ENCODE data around the gene PLIN1. TPM values are rescaled to one million over a fixed set of nuclear protein-coding genes. Genes with fewer than 3 reads are reported as not detected.
"Not testable (repeated sequence)": the region's sequence is repeated elsewhere in the genome, so short reads cannot be mapped to it uniquely, and the experiment has no call there.

The PLIN1 gene
- total RNA-seq, 3 donors from 2014 or later: 0.77 to 8.1 (median 5.2) TPM

GRCh38 chr15:89690276-89691218, 11.4 kb upstream of the PLIN1 start, which contains the start of the genes PEX11A and WDR93:
TSS of gene PEX11A (minus strand) at chr15:89690754. CDS start at chr15:89690632, 122 bp downstream.
TSS of gene WDR93 (plus strand) at chr15:89690811. CDS start at chr15:89701747, 10,936 bp downstream.
- H3K36me3 ChIP-seq (ENCODE audit: low read depth): no peaks in the 10 kb centered on the region

GRCh38 chr15:89689930-89690275, 10.7 kb upstream of the PLIN1 start:
- H3K9me3 ChIP-seq; intact Hi-C loops (cut with DNase I, micrococcal nuclease); H3K36me3 ChIP-seq (ENCODE audit: low read depth); DNase-seq: not testable (repeated sequence)
- Histone ChIP-seq H3K4me3 (peak overlapping the region; percentile 50), H3K4me1 (ENCODE audit: low read depth) (peaks cover 13% of the 10 kb centered on the region)
- peak; percentile 6 for ATAC-seq

More at GRCh38 chr15:89690276-89691218, 11.4 kb upstream of the PLIN1 start, which contains the start of the genes PEX11A and WDR93:
- intact Hi-C loops (cut with DNase I, micrococcal nuclease): no loop called here
- no peaks in the 10 kb centered on the region for H3K9me3 ChIP-seq
- ATAC-seq (peak; percentile 98), DNase-seq (peak; percentile 92 to 95 (median 92))
- no peak for TF ChIP-seq CTCF (IDR thresholded peaks at IDR 0.05)
- H3K4me3 ChIP-seq: peak within 1 kb of the TSS; percentile 50
- H3K4me1 ChIP-seq (ENCODE audit: low read depth): peaks cover 13% of the 10 kb centered on the region

GRCh38 chr15:89686522-89686921, 7.4 kb upstream of the PLIN1 start:
- H3K9me3 ChIP-seq: no peaks in the 10 kb centered on the region
- peaks cover 17% of the 10 kb centered on the region for H3K4me1 ChIP-seq (ENCODE audit: low read depth)
- TF ChIP-seq CTCF (IDR thresholded peaks at IDR 0.05): no peak
- intact Hi-C loops (cut with DNase I, micrococcal nuclease): no loop called here
- no peaks in the 10 kb centered on the region for H3K36me3 ChIP-seq (ENCODE audit: low read depth)
- no peak for ATAC-seq
- DNase-seq: no peak
- no peak overlapping the region for H3K4me3 ChIP-seq

- no peak for TF ChIP-seq CTCF (IDR thresholded peaks at IDR 0.05)
- intact Hi-C loops (cut with DNase I, micrococcal nuclease): no loop called here
- Histone ChIP-seq H3K36me3 (ENCODE audit: low read depth) (no peaks in the 10 kb centered on the region), H3K4me1 (ENCODE audit: low read depth) (peaks cover 22% of the 10 kb centered on the region), H3K4me3 (no peak overlapping the region), H3K9me3 (no peaks in the 10 kb centered on the region)
- no peak for DNase-seq
- no peak for ATAC-seq
Observed at GRCh38 chr15:89685995-89686394, 6.8 kb upstream of the PLIN1 start.

- intact Hi-C loops (cut with DNase I, micrococcal nuclease): no loop called here
- Histone ChIP-seq H3K36me3 (ENCODE audit: low read depth) (no peaks in the 10 kb centered on the region), H3K4me1 (ENCODE audit: low read depth) (peaks cover 22% of the 10 kb centered on the region), H3K4me3 (no peak overlapping the region), H3K9me3 (no peaks in the 10 kb centered on the region)
- TF ChIP-seq CTCF (IDR thresholded peaks at IDR 0.05): no peak
- DNase-seq: no peak
- no peak for ATAC-seq
Observed at GRCh38 chr15:89681146-89681545, 2.0 kb upstream of the PLIN1 start.

GRCh38 chr15:89680282-89680873, 1.2 kb upstream of the PLIN1 start:
- DNase-seq (peak in 2 of 3 donors; percentile 59 to 85), ATAC-seq (peak; percentile 96)
- no peaks in the 10 kb centered on the region for H3K9me3 ChIP-seq
- intact Hi-C loops (cut with DNase I, micrococcal nuclease): no loop called here
- H3K36me3 ChIP-seq (ENCODE audit: low read depth): no peaks in the 10 kb centered on the region
- no peak overlapping the region for H3K4me3 ChIP-seq
- no peak for TF ChIP-seq CTCF (IDR thresholded peaks at IDR 0.05)
- peaks cover 22% of the 10 kb centered on the region for H3K4me1 ChIP-seq (ENCODE audit: low read depth)
